Medulla oblongata (tissue), 1 donor: Measurements from ENCODE around the gene PROSER2.

ENCODE experiments used
- DNase-seq: peaks from one replicate; pipeline ENCODE4 v3.0.0-alpha.2; 2015; ENCODE audit errors: extremely low spot score

Gene PROSER2

DNA sequence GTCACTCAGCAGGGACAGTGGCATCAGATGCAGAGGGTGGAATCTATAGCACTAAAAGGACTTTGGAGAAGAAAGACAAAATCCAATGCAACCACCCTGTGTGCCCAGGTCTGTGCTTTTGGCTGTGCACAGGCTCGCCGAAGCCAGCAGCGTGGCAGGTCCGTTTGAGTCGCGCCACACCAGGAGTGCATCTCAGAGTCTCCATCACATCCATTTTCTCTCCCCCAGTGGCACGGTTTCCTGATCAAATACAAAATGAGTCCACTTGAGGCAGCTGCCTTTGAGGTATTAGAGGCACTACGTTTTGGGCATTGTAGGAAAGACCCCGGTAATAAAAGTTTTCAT, 23.4 kb upstream of the PROSER2 start:
- no peak for DNase-seq

DNA sequence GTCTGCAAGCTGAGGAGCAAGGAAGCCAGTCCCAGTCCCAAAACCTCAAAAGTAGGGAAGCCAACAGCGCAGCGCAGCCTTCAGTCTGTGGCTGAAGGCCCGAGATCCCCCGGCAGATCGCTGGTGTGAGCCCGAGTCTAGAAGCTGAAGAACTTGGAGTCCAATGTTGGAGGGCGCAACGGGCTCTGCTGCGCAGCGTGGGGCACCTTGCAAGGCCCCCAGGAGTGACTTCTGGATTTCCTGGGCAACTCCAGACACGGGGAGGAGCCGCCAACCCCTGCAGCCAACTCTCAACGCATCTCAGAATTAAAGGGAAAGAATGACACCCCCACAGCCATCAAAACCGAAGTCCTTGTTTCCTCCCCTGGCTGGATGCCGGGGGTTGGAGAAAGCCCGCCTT, 18.8 kb upstream of the PROSER2 start:
- DNase-seq = no peak

DNA sequence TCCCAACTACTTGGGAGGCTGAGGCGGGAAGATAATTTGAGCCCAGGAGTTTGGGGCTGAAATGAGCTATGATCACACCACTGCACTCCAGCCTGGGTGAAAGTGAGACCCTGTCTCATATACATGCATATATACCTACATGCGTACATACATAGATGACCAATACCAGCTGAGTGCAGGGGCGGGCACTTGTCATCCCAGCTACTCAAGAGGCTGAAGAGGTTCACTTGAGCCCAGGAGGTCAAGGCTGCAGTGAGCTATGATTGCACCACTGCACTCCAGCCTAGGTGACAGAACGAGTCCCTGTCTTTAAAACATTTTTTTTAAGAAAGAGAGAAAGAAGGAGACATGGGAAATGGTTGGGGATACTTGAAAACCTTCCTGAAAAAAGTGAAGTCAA, 17.4 kb upstream of the PROSER2 start:
- no peak for DNase-seq

DNA sequence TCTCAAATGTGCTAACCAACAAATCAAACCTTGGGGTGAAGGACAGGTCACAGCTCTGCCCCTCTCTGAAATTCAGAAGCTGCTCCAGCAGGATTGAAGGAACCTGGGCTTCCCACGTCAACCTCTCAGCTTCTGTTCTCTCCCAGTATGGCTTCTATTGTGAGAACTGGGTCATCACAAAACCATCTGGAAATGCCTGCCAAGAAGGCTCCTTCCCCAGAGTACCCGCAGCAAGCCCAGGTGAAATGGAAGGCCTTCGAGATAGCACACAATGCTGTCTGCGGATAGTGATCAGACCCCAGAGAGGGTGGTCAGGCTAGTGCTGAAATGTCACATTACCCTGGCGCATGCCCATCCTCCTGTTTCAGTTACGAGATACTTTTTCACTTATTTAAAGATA, 16.4 kb upstream of the PROSER2 start:
- no peak for DNase-seq

DNA sequence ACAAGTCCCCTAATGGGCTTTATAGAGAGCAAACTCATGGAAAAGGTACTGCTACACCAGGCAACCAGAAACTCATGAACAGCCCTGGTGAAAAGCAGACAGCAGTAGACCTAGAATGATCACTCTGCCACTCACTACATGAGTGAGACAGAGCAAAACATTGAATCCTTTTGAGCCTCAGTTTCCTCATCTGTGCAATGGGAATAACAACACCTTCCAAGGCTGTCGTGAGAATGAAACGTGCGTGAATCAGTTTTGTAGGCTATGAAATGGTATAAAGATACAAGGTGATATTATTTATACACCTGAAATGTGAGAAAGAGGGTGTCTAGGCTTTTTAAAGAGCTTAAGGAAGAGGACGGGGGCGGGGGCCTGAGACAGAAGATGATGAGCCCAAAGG, 14.3 kb upstream of the PROSER2 start:
- DNase-seq = no peak

DNA sequence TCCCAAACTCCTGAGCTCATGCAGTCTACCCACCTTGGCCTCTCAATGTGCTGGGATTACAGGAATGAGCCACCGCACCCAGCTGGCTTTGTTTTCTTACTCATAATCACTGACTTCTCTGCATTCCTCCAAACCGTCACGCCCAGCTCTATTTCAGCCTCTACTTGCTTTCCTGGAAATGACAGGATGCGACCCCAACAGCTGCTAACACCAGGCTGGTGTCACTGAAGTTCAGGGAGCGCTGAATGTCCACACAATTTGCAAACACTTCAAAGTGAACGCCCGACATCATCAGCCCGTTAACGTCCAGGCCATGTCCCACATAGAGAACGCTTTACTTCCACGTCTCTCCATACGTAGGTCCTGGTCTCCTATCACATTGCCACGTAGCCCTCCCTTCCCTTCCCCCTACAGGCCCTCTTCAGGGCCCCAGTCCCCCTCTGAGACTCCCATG, 12.8 kb upstream of the PROSER2 start:
- DNase-seq = no peak

DNA sequence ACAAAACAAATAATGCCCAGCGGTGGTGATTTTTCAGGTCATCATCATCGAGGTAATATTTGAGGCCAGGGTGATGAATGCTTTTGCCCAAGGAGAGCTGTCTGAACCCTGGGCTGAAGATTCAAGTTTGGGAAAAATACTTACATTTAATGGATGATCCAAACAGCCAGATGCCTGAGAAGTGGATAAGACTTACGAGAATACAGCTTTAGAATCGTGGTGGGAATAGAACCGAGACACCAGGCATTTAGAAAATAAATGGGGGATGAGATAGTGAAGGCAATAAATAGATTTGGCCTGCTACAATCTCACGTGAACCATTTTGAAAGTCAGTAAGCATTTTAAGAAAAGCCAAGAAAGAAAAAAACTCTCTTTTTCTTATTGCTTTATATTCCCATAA, 12.2 kb upstream of the PROSER2 start:
- no peak for DNase-seq

DNA sequence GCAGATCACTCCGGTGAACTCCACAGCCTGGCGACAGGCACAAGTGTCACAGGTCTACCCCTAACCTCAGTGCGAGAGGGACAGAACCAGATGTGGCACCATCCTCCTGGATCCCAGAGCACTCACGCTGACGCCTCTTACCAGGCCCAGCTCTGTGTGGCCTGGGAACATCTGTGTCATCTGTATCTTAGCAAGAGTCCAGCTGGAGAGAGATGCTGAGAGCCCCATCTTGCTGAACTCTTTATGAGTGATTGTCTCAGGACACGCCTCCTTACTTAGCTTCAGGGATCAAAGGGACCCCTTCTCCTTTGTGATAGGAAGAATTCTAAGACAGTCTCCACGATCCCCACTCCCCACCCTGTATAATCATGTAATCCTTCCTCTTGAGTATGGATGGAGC, 10.0 kb upstream of the PROSER2 start:
- DNase-seq = no peak

DNA sequence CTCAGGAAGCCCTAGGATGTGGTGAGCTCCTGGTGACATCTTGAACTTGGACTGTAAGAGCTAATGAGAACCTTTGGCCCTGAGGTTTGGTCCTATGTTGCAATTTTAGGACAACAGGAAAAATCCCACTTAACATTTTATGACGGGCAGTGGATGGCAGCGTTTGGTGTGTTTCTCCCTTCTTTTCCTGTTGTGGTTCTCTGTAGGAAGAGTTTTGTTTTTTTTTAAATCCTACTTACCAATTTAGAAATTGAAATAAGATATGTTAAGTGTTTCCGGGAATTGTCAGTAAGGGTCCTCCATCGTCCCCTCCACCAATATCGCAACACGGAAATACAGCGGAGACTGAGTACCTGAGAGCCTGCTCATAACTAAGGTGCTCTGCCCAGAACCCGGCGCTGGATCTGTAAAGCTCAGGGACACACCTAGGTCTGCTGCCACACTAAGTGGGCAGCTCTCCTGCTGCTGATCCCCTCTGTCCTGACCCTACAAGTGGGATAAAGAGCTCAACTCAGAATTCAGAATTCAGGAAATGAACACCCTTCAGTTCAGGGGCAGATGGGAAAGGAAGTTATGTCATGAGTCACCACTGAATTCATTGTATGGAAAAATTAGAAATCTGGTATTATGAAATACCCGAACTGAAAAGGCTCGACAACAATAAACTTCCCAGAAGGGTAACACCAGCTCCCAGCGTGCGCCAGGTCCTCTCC, 9.1 kb upstream of the PROSER2 start:
- no peak for DNase-seq

DNA sequence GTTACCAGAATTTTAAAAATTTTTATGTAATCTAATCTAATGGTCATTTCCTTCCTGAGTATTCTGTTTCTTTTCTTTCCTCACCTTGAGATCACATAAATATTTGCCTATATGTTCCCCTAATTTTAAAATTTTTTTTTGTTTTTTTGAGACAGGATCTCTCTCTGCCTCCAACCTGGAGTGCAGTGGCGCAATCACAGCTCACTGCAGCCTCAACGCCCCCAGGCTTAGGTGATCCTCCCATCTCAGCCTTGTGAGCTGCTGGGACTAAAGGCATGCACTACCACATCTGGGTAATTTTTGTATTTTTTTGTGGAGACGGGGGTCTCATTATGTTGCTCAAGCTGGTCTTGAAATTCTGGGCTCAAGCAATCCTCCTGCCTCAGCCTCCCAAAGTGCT, 4.1 kb upstream of the PROSER2 start:
- no peak for DNase-seq

DNA sequence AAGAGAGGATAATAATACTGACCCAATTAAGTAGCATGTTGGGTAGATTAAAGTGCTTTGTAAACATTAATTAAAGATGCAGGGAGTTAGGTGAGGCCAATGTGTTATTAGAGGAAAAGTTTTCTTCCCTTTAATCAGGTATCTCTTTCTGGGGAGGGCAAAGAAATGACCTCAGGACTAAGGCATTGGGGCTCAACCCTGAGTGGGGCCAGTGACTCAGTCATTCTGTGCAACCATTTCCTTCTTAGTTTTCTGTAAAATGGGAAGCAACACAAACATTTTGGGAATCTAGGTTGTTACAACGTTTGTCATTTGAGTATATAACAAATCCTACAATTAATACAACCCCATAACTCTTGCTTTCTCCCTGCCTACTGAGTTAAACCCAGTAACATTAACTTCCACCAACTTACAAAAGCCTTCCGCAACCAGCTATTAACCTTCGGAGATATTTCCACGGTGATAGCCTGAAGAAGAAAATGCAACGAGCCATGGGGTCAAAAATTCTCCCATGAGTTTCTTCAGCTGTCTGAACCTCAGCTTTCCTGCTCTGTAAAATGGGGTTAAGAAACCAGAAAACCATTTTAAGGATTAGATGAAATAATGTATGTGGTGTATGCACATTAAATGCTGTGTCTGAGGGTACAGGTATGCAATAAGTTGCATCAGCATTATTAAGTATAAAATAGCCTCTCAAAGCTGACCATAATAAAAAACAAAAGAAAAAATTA, 965 bp upstream of the PROSER2 start:
- no peak for DNase-seq

DNA sequence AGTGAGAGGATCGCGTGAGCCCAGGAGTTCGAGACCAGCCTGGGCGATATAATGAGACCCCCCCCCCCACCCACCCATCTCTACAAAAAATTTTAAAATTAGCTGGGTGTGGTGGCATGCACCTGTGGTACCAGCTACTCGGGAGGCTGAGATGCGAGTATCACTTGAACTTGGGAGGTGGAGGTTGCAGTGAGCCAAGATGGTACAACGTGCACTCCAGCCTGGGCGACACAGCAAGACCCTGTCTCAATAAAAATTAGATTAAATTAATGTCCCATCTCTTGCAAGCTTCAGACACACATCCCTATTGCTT, 391 bp upstream of the PROSER2 start:
- no peak for DNase-seq

DNA sequence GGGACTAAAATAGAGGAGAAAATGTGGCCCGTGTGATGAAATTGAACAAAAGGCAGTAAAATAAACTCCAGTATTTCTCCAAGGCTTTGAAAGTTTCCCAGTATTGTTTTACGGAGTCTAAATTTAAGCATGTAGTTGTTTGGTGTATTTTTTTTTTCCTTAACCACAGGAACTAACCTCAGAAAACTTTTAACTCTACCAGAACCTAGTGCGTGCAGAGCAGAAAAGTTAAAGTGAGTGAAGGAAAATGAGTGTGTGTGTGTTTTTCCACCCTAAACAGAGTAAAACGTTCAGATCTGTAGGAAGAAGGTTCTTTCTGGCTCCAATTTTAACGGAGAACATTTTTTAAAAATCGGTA, 812 bp downstream of the PROSER2 start:
- no peak for DNase-seq

DNA sequence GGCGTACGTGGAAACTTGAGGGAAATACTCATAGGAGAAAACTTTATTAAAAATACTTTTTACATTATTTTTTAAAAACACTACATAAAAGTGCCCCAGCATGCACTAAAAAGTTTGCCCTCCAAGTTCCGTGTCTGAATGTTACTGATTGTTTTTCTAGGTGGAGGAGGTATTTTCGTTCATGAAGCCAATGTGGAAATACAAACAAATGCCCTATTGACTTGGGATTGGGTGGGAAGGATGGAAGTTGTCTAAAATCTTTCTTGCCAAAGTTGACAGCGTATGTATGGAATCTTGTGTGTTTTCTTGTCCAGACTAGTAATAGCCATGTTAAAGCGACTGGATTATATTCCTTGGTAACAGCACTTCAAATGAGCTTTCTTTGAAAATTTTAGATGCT, 1.2 kb downstream of the PROSER2 start:
- DNase-seq = no peak

DNA sequence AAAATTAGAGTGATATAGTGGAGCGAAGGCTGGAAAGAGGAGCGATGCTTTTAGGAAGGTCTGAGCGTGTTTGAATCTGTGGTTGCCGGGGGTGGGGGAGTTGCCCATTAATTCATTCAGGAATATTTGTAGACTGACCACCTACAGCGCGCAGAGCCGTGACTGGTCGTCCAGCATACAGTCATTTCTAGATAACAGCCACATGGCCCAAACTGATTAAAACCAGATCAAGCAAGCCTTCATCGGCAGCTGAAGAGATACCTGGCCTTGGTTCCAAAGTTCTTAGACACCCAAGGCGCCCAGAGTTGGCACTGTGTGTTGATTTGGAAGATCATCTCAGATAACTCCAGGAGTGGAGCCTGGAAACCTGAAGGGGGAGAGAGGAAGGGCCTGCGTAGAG, 1.7 kb downstream of the PROSER2 start:
- DNase-seq = no peak

DNA sequence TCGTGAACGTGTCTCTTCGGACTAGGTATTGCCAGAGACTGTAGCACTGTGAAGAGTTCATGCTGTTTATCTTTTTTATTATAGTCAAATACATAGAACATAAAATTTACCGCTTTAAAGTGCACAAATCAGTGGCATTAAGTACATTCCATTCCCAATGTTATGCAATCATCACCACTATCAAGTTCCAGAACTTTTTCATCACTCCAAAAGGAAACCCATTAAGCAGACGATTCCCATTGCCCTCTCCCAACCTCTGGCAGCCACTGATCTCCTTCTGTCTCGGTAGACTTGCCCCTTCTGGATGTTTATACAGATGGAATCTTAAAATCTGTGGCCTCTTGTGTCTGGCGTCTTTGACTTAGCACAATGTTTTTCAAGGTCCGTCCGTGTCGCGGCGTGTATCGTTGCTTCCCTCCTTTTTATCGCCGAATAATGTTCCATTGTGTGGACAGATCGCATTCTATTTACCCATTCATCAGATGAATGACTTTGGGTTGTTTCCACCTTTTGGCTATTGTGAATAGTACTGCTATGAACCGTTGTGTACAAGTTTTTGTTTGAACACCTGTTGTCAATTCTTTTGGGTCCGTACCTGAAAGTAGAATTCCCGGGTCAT, 2.7 kb downstream of the PROSER2 start:
- DNase-seq = no peak

DNA sequence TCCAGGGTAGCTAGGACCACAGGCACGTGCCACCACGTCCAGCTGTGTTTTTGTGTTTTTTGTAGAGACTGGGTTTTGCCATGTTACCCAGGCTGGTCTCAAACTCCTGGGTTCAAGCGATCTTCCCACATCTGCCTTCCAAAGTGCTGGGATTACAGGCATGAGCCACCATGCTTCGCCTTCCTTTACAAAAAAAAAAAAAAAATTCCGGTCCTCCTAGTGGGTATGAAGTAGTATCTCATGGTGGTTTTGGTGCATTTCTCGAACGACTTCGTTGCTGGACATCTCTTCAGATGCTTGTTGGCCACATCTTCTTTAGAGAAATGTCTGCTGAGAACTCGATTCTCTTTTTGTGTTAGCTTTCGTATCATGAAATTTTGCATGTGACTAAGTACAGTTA, 3.9 kb downstream of the PROSER2 start:
- no peak for DNase-seq

DNA sequence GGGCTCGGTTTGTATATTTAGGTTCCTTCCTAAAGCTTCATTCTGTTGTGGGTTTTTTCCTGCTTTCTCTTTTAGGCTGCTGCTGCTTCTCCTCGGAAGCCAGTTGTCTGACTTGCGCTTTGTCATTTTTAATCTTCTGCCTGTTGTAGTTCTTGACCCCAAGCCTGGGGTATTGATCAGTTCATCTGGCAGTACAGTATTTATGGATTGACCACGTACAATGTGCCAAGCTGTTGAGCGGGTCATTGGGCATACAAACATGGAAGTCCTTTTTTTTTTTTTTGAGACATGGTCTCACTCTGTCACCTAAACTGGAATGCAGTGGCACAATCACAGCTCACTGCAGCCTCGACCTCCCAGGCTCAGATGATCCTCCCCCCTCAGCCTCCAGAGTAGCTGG, 4.3 kb downstream of the PROSER2 start:
- DNase-seq = no peak

DNA sequence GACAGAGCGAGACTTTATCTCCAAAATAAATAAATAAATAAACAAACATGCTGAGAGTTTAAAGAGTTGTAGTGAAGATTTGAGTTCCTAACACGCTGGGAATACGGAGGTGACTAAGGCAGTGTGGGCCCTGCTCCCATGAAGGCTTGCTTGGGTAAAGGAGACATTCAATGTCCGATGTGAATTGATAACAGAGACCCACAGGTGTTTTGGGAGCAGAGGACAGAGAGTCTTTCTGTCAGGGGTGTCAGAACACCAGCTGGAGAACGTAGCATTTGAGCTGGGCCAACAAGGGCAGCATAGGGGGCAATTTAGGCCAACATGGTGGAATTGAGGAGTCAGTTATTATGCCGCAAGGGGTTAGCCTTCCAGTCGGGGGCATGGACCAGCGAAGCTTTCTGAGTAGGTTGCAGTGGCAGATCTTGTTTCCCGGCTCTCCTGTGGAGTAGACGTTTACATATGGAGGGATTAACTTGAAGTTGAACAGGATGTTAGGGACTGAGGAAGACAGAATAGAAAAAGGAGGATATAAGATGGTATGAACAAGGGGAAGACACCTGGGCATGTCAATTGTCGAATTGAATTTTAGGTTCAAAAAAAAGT, 5.6 kb downstream of the PROSER2 start:
- no peak for DNase-seq

DNA sequence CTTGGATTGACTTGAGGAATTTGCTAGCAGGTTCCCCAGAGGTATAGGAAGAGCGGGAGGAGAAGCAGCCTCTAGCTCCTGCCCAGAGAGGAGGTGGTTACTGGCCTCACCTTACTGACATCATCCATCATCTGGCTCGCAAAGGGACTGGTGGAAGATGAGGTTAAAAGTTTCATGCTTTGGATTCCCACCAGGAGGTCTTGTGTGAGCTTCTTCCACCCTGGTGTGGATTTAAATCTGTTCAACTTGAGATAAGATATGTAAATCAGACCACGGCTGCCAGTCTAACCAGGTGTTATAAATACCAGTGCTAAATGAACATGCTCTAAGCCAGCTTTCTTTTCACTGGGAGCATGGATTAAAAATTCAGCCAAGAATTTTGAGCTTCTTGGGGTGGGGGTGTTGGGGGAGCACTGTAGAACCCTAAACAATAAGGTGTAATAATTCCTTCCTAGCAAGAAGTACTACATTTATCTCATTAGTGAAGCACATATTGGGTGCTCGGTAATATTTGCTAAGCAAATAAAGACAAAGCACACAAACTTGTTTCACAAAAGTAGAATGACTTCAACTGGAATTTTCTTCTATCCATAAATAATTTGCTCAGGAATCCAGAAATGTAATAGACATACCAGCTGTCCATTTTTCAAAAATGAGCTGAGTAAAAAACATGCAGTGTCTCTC, 7.8 kb downstream of the PROSER2 start:
- no peak for DNase-seq

DNA sequence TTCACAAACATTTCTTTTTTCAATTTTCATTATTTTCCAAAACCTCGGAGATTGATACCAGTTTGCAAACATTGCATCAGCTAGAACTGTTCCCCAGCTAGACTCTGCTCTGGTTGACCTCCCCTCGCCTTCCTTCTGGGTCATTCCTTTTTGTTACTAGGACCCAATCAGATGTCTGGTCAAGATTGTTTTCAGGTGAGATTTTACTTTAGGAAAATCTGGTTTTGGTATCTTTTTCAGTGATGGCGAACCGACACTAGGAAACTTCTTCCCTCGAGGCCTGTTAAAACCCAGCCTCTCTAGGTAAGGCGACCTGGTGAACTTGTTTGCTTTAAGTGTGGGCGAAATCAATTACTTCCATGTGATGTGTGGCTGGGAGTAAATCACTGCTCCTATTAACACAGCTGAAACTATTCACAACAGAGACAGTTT, 8.4 kb downstream of the PROSER2 start:
- no peak for DNase-seq

DNA sequence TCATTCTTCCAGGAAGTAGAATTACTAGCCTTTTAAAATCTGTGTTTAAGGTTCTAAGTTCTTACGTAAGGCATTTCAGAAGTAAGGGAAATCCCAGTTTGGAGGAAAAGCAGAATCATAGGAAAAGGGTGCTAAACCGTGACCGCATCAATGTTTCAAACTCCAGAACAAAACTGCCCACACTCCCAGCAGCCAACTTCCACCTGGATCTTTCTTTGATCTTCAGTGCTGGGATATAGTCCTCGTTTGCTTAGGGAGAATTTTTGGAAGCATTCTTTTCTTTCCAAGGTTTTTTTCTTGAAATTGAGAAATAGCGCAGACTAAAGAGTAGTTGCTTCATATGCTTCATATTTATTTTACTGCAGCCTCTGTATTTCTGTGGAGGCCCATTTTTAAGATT, 8.9 kb downstream of the PROSER2 start:
- no peak for DNase-seq

DNA sequence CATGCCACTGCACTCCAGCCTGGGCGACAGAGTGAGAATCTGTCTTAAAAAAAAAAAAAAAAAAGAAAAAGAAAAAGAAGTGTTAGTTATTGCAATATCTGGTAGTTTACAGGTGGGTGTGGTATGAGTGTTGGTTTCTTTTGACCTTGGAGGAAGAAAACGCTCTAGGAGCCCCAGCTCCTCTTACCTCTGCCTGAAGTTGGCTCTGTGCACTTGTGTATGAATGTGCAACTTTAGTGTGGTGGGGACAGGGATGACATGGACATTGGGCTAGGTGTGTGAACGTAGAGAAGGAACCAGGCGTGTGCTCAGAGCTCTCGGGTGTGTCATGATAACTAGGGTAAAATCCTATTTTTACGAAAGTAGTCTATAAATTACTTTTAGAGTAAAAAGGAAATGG, 11.9 kb downstream of the PROSER2 start:
- DNase-seq = no peak
